ENCODE measurements around the gene KIRREL3.

KIRREL3 gene

GRCh38 chr11:126686938-126687337 lies 313.6 kb downstream of the KIRREL3 start:
- no peak overlapping the region for H3K4me3 ChIP-seq (ENCODE audit: low read length)
- TF ChIP-seq CTCF (IDR thresholded peaks at IDR 0.05; ENCODE audit: insufficient read depth, low read depth, low read length, missing control alignments) = no peak
- DNase-seq (ENCODE audit: low read depth) = no peak

GRCh38 chr11:126683766-126684728 lies 316.5 kb downstream of the KIRREL3 start:
- TF ChIP-seq CTCF (IDR thresholded peaks at IDR 0.05; ENCODE audit: insufficient read depth, low read depth, low read length, missing control alignments) = no peak
- H3K4me3 ChIP-seq (ENCODE audit: low read length) = no peak overlapping the region
- no peak for DNase-seq (ENCODE audit: low read depth)

DNA sequence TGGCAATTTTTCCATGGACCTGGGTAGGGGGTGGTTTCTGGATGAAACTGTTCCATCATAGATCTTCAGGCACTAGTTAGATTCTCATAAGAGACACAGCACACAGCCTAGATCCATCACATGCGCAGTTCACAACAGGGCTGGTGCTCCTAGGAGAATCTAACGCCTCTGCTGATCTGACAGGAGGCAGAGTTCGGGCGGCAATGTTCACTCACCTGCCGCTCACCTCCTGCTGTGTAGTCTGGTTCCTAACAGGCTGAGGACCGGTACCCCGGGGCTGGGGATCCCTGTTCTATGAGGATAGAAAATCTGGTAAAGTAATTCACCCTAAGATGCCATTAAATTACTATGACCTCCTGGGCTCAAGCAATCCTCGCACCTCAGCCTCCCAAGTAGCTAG lies 318.0 kb downstream of the KIRREL3 start:
- DNase-seq (ENCODE audit: low read depth) = no peak
- no peak overlapping the region for H3K4me3 ChIP-seq (ENCODE audit: low read length)
- no peak for TF ChIP-seq CTCF (IDR thresholded peaks at IDR 0.05; ENCODE audit: insufficient read depth, low read depth, low read length, missing control alignments)

DNA sequence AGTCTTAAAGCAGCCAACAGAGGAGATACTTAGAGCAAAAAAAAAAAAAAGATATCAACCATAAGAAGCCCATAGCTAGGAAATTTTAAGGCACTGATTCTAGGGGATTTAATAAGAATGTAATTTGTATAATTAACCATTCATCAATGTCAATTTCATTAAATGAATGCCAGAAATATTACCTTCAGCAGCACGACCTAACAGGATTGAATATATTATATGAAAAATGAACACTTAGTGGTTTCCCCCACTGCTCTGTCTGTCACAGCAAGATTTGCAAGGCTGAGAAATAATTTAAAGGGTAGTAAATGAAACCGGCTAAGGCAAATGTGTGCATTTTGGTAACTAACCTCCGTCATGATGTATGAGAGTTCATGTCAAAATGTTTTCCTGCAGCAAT lies 319.9 kb downstream of the KIRREL3 start:
- no peak overlapping the region for H3K4me3 ChIP-seq (ENCODE audit: low read length)
- DNase-seq (ENCODE audit: low read depth) = no peak
- no peak for TF ChIP-seq CTCF (IDR thresholded peaks at IDR 0.05; ENCODE audit: insufficient read depth, low read depth, low read length, missing control alignments)

DNA sequence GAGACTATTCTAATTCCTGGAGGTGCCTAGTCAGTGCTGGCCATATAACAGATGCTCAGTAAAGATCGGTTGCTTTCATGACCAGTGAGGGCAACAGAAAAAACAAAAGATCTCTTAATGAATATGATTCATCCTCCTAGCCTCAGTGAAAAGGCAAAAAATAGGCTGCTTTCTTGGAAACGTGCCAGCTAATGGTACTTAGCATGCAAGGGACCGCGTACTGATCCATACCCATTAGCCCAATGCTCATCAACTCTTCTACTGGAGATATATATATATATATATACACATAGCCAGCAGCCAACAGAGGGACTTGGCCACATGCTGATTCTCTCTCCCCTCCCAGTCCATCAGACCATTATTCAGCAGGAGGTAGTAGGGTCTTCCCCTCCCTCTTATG lies 320.4 kb downstream of the KIRREL3 start:
- H3K4me3 ChIP-seq (ENCODE audit: low read length) = no peak overlapping the region
- TF ChIP-seq CTCF (IDR thresholded peaks at IDR 0.05; ENCODE audit: insufficient read depth, low read depth, low read length, missing control alignments) = no peak
- no peak for DNase-seq (ENCODE audit: low read depth)

DNA sequence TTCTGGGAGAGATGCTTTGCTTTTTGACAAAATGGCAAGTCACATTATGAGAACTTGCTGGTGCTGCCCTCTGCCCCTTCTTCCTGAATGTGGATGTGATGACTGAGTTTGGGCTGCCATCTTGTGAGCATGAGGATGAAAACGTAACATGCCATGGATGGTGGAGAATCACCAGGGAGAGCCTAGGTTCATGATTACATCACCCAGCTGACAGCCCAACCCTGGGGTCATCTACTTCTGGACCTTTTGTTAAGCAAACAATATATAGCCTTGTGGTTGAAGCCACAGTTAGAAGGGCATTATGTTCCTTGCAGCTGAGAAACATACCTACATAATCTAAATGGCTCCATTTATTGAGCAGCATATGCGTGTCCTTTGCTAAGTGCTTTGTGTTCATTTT lies 321.5 kb downstream of the KIRREL3 start:
- no peak overlapping the region for H3K4me3 ChIP-seq (ENCODE audit: low read length)
- DNase-seq (ENCODE audit: low read depth) = no peak
- TF ChIP-seq CTCF (IDR thresholded peaks at IDR 0.05; ENCODE audit: insufficient read depth, low read depth, low read length, missing control alignments) = no peak

- TF ChIP-seq CTCF (IDR thresholded peaks at IDR 0.05; ENCODE audit: insufficient read depth, low read depth, low read length, missing control alignments) = no peak
- no peak overlapping the region for H3K4me3 ChIP-seq (ENCODE audit: low read length)
- no peak for DNase-seq (ENCODE audit: low read depth)
Observed at GRCh38 chr11:126676536-126676935, 324.0 kb downstream of the KIRREL3 start.

Data from epithelial cell of esophagus (primary cell).